ENCODE data around the gene SRCIN1. TPM values are rescaled to one million over a fixed set of nuclear protein-coding genes. Genes with fewer than 3 reads are reported as not detected.
A peak's percentile ranks its signal among the peaks of the same experiment; 100 is the strongest.

Gene SRCIN1
- total and polyA plus RNA-seq, 2 donors (not counting 1 experiment from before 2014, with no cell fraction given) = 0.44 to 1.1 TPM

DNA sequence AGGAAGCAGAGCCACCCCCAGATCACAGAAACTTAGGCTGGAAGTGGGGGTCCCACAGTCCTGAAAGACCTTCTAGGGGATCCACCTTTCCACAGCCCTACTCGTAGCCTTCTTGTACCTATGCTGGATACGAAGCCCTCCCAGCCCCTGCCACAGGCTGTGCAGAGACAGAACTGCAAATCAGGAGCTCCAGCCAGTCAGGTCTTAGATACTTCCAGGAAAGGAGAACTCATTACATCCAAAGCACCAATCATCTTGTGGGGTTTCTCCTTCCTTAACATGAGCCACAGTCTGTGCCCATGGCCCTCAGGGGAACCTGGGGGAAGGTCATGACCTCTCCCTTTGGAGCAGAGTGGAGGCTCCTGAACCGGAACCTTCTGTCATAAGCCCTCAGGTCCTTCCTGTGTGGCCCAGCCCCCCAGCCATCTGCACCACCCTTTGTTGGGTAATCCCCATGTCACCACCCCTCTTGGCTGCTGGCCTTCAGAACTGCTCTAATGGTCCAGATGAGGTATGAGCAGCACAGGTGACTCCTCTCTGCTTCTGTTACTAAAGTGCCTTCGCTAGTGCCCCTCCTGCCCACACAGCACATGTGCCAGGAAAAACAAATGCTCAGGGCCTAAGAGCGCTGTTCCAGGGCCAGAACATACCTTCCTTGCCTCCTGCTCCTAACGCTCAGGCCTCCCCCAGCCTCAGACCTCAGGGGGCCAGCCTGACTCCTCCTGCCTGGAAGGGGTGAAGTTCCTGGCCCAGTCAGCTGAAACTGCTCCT is 14.6 kb downstream of the SRCIN1 start:
- POLR2A ChIA-PET = no interaction called here
- Histone ChIP-seq H3K27me3 (replicated peaks in 1 of 4; ENCODE audit: control extremely low read depth in 1 of 4, control insufficient read depth in 3 of 4, insufficient read depth in 4 of 4, low read length in 3 of 4) (peaks cover 0 to 96% (median 20%) of the 10 kb centered on the region in 4 experiments), H3K4me2 (replicated peaks; ENCODE audit: low read depth, low read length, poor library complexity, severe bottlenecking) (peak overlapping the region; percentile 30)

More for the DNA sequence above, 14.6 kb downstream of the SRCIN1 start:
- TF ChIP-seq EZH2 (IDR thresholded peaks at IDR 0.05; ENCODE audit: borderline replicate concordance, insufficient read depth, low read depth, low read length, poor library complexity, severe bottlenecking) = no peak
- TF ChIP-seq, protein P1, sequence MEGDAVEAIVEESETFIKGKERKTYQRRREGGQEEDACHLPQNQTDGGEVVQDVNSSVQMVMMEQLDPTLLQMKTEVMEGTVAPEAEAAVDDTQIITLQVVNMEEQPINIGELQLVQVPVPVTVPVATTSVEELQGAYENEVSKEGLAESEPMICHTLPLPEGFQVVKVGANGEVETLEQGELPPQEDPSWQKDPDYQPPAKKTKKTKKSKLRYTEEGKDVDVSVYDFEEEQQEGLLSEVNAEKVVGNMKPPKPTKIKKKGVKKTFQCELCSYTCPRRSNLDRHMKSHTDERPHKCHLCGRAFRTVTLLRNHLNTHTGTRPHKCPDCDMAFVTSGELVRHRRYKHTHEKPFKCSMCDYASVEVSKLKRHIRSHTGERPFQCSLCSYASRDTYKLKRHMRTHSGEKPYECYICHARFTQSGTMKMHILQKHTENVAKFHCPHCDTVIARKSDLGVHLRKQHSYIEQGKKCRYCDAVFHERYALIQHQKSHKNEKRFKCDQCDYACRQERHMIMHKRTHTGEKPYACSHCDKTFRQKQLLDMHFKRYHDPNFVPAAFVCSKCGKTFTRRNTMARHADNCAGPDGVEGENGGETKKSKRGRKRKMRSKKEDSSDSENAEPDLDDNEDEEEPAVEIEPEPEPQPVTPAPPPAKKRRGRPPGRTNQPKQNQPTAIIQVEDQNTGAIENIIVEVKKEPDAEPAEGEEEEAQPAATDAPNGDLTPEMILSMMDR (IDR thresholded peaks at IDR 0.05) = no peak
- Histone ChIP-seq H2AFZ (ENCODE audit: insufficient read depth, low read depth, low read length, poor library complexity, severe bottlenecking) (no peak overlapping the region), H3K36me3 (replicated peaks in 1 of 2; ENCODE audit: control extremely low read depth in 1 of 2, control insufficient read depth in 1 of 2, extremely low read depth in 1 of 2, insufficient read depth in 2 of 2, low read length in 1 of 2) (no peaks in the 10 kb centered on the region), H4K20me1 (ENCODE audit: control insufficient read depth, insufficient read depth, low read length, poor library complexity, severe bottlenecking) (no peaks in the 10 kb centered on the region), H3K79me2 (ENCODE audit: control insufficient read depth, insufficient read depth, low read length) (no peaks in the 10 kb centered on the region), H3K4me1 (ENCODE audit: control insufficient read depth in 2 of 2, insufficient read depth in 2 of 2, low read length in 2 of 2) (peaks cover 14 to 22% of the 10 kb centered on the region in 2 donors), H3K27ac (ENCODE audit: low read length in 2 of 2) (no peak overlapping the region), H3K9ac (ENCODE audit: low read length) (no peak overlapping the region), H3K9me3 (ENCODE audit: control extremely low read depth in 1 of 3, control insufficient read depth in 2 of 3, insufficient read depth in 1 of 3, low read length in 2 of 3) (peaks cover 0 to 15% (median 0%) of the 10 kb centered on the region in 3 donors), H3K4me3 (ENCODE audit: control extremely low read depth in 1 of 5, extremely low read depth in 1 of 5, insufficient read depth in 1 of 5, low read depth in 2 of 5, low read length in 4 of 5) (no peak overlapping the region)
- peaks cover 16% of the 10 kb centered on the region for H3K4me1 Mint-ChIP-seq
- intact Hi-C loops (cut with micrococcal nuclease) = no loop called here
- H3K27ac Mint-ChIP-seq = no peak overlapping the region
- DNase-seq = peak; percentile 56
- peak; percentile 36 for ATAC-seq (ENCODE audit: low read depth)
- no peaks in the 10 kb centered on the region for H3K9me3 Mint-ChIP-seq (ENCODE audit: insufficient read depth)
- no peak overlapping the region for H3K4me3 Mint-ChIP-seq
- WGBS (ENCODE audit: insufficient coverage) = 25% methylated on average over 6 of the region's 6 CpGs
- H3K27me3 Mint-ChIP-seq = peaks cover 79% of the 10 kb centered on the region
- CTCF ChIA-PET = no interaction called here

Data from B cell (primary cell).